OCI-LY1 (cell line): ENCODE measurements around the gene ABCB11.

Experiments used
- CTCF ChIP-seq: fragments of 200-600 bp; sonication (generic), shearing (Covaris generic); IDR thresholded peaks from 2 replicates; pipeline ENCODE4 v1.5.1; 2017; ENCODE audit warnings: mild to moderate bottlenecking, antibody characterized with exemption, low read length, moderate library complexity, mixed read lengths
- EZH2 ChIP-seq: fragments of 200-600 bp; sonication (generic), shearing (Covaris generic); IDR thresholded peaks from 2 replicates; pipeline ENCODE4 v1.8.0; 2017; ENCODE audit warnings: borderline replicate concordance, mixed run types, mild to moderate bottlenecking, antibody characterized with exemption, low read length, moderate library complexity, mixed read lengths

- TF ChIP-seq CTCF (no peak), EZH2 (no peak)
Observed at GRCh38 chr2:169080250-169081069, 49.3 kb upstream of the ABCB11 start.
